HepG2 (cell line): Measurements from ENCODE around the gene CACNA1F. TPM values are rescaled to one million over a fixed set of nuclear protein-coding genes. Genes with fewer than 3 reads are reported as not detected.

Experiments
- CERS6 ChIP-seq: sonication (generic); formaldehyde crosslinking; IDR thresholded peaks from 2 replicates; pipeline ENCODE4 v1.5.0; 2020; ENCODE audit warnings: missing genetic modification reagents
- GPBP1L1 ChIP-seq: sonication (generic); formaldehyde crosslinking; IDR thresholded peaks from 2 replicates; pipeline ENCODE4 v1.5.0; 2020; ENCODE audit warnings: mild to moderate bottlenecking, missing genetic modification reagents
- IRF2 ChIP-seq: IDR thresholded peaks from 2 replicates; pipeline ENCODE4 v1.6.1; 2018; ENCODE audit warnings: missing genetic modification reagents, missing compliant biosample characterization
- KLF16 ChIP-seq, 2 experiments: sonication (generic) in 1 of 2; formaldehyde crosslinking in 1 of 2; IDR thresholded peaks; 2 replicates each; pipeline versions ENCODE4 v1.6.1 to v1.8.0; 2016 to 2023; ENCODE audit warnings: missing genetic modification reagents in 2 of 2, missing compliant biosample characterization in 1 of 2
- RNF219 ChIP-seq: sonication (generic); formaldehyde crosslinking; IDR thresholded peaks from 2 replicates; pipeline ENCODE4 v1.5.0; 2020; ENCODE audit warnings: mild to moderate bottlenecking, missing genetic modification reagents
- ZNF740 ChIP-seq: sonication (generic); formaldehyde crosslinking; IDR thresholded peaks from 2 replicates; pipeline ENCODE4 v1.4.0; 2020; ENCODE audit warnings: missing genetic modification reagents
- ZNF770 ChIP-seq: sonication (generic); formaldehyde crosslinking; IDR thresholded peaks from 2 replicates; pipeline ENCODE4 v1.5.0; 2020; ENCODE audit warnings: mild to moderate bottlenecking, missing genetic modification reagents
- polyA plus RNA-seq, 8 experiments: library from polyadenylated mRNA; depleted of rRNA in 3 of 8; stranded (reverse) in 7 of 8; unstranded in 1 of 8; fragments of >200 nt; fragmentation: Illumina TruSeq in 4 of 8; extraction: Trizol in 4 of 8; gene quantifications; 2 replicates each; pipeline versions ENCODE4 v1.2.1 to v1.2.3, GENCODE V29; 2011 to 2016; ENCODE audit warnings: low read depth in 4 of 8, missing spikeins in 1 of 8, mixed read lengths in 1 of 8; ENCODE audit not compliant: insufficient read depth in 1 of 8
- total RNA-seq, 5 experiments: library from RNA; depleted of rRNA; stranded (reverse); fragments of >200 nt; fragmentation: Illumina TruSeq; extraction: Trizol; gene quantifications; 2 replicates each; pipeline ENCODE4 v1.2.3, GENCODE V29; 2016; ENCODE audit warnings: low read depth in 1 of 5

Gene CACNA1F
- total and polyA plus RNA-seq, 2 of the 13 experiments (the other 11 are each of a cell fraction or from before 2014, with no cell fraction given): 0.03 TPM; not detected in 1

GRCh38 chrX:49203536-49203935 lies 29.6 kb downstream of the CACNA1F start (continued):
- TF ChIP-seq RNF219 (no peak), ZNF770 (CRISPR knock-in tag) (no peak), KLF16 (CRISPR knock-in tag; IDR thresholded peaks at IDR 0.05) (no peak), IRF2 (CRISPR knock-in tag) (no peak), CERS6 (CRISPR knock-in tag) (no peak), ZNF740 (CRISPR knock-in tag) (no peak), GPBP1L1 (no peak)
- TF ChIP-seq, all 625 proteins: peak for 0
